Esophagus squamous epithelium (tissue), 5 donors: ENCODE results near the gene PTPN6. TPM values are rescaled to one million over a fixed set of nuclear protein-coding genes. Genes with fewer than 3 reads are reported as not detected.
A peak's percentile ranks its signal among the peaks of the same experiment; 100 is the strongest.

ENCODE experiments used
- DNase-seq: peaks from one replicate; lab custom pipeline; 2025; lab: John Stamatoyannopoulos, UW
- H3K27ac ChIP-seq, 4 donors: fragments of 200-600 bp; sonication (generic); one replicate each; pipeline ENCODE4 v1.5.1; 2016 to 2019; ENCODE audit warnings: mild to moderate bottlenecking in 1 of 4
- H3K27me3 ChIP-seq, 4 donors: fragments of 200-600 bp; sonication (generic); 1 replicate in 3 of 4; 2 replicates in 1 of 4; pipeline versions ENCODE4 v1.5.1 to v1.6.0; 2017 to 2021; ENCODE audit warnings: antibody characterized with exemption in 1 of 4
- H3K36me3 ChIP-seq, 3 donors: fragments of 200-600 bp; sonication (generic); one replicate each; pipeline ENCODE4 v1.5.1; 2016 to 2019
- H3K4me1 ChIP-seq, 3 donors: fragments of 200-600 bp; sonication (generic); one replicate each; pipeline ENCODE4 v1.5.1; 2017 to 2019
- H3K4me3 ChIP-seq, 4 donors: fragments of 200-600 bp; sonication (generic); 1 replicate in 3 of 4; 2 replicates in 1 of 4; pipeline ENCODE4 v1.5.1; 2016 to 2019; ENCODE audit warnings: mild to moderate bottlenecking in 2 of 4, moderate library complexity in 1 of 4
- H3K9me3 ChIP-seq, 3 donors: fragments of 200-600 bp; sonication (generic); one replicate each; pipeline ENCODE4 v1.5.1; 2016 to 2019
- POLR2A ChIP-seq, 4 donors: fragments of 450-650 bp; IDR thresholded peaks; one replicate each; pipeline ENCODE4 v1.6.1; 2017; ENCODE audit warnings: antibody characterized with exemption in 4 of 4, mild to moderate bottlenecking in 4 of 4, moderate library complexity in 3 of 4
- WGBS, 2 donors: methylation state at CpG; one replicate each; pipeline ENCODE4 v1.1.5; 2018; 5-methylcytosine and 5-hydroxymethylcytosine counted together
- intact Hi-C: fragments of 100-400 bp; cut with DNase I; formaldehyde crosslinking; loops from one replicate; pipeline ENCODE4 v1.15.0; 2022
- total RNA-seq, 4 donors: library from RNA; depleted of rRNA; stranded (reverse); fragments of >200 nt; gene quantifications; one replicate each; pipeline ENCODE4 v1.1.0, GENCODE V29; 2016
- TF ChIP-seq, protein P1 (sequence below), 6 experiments: fragments of 450-650 bp in 4 of 6; fragments of 200-600 bp in 2 of 6; sonication (generic) in 2 of 6; IDR thresholded peaks; one replicate each; pipeline ENCODE4 v1.5.1; 2016 to 2019; ENCODE audit warnings: antibody characterized with exemption in 6 of 6, mild to moderate bottlenecking in 4 of 6, moderate library complexity in 4 of 6
- donor health status: DM: yes; HTN: yes; CAD: no.

Gene PTPN6
- total RNA-seq, 4 donors from 2014 or later: 11.0 to 29.7 (median 21.5) TPM

- H3K4me1 ChIP-seq: peaks cover 7 to 38% (median 17%) of the 10 kb centered on the region in 3 donors
- peaks cover 32 to 87% (median 57%) of the 10 kb centered on the region in 3 donors for H3K36me3 ChIP-seq
- TF ChIP-seq POLR2A (IDR thresholded peaks at IDR 0.05): no peak
- TF ChIP-seq, protein P1, sequence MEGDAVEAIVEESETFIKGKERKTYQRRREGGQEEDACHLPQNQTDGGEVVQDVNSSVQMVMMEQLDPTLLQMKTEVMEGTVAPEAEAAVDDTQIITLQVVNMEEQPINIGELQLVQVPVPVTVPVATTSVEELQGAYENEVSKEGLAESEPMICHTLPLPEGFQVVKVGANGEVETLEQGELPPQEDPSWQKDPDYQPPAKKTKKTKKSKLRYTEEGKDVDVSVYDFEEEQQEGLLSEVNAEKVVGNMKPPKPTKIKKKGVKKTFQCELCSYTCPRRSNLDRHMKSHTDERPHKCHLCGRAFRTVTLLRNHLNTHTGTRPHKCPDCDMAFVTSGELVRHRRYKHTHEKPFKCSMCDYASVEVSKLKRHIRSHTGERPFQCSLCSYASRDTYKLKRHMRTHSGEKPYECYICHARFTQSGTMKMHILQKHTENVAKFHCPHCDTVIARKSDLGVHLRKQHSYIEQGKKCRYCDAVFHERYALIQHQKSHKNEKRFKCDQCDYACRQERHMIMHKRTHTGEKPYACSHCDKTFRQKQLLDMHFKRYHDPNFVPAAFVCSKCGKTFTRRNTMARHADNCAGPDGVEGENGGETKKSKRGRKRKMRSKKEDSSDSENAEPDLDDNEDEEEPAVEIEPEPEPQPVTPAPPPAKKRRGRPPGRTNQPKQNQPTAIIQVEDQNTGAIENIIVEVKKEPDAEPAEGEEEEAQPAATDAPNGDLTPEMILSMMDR (IDR thresholded peaks at IDR 0.05): no peak
- peak overlapping the region; percentile 72 to 84 (median 78) for H3K27ac ChIP-seq
- no peaks in the 10 kb centered on the region for H3K27me3 ChIP-seq
- intact Hi-C loops: no loop called here
- 74 to 77% methylated on average over 5 to 9 of the region's 10 CpGs for WGBS, 2 donors
- H3K4me3 ChIP-seq: no peak overlapping the region
- no peaks in the 10 kb centered on the region for H3K9me3 ChIP-seq
- DNase-seq: no peak
Observed at GRCh38 chr12:6977653-6978052, 26.5 kb downstream of the PTPN6 start.

GRCh38 chr12:6978188-6978587 is 27.0 kb downstream of the PTPN6 start:
- peaks cover 32 to 93% (median 59%) of the 10 kb centered on the region in 3 donors for H3K36me3 ChIP-seq
- intact Hi-C loops: no loop called here
- H3K27ac ChIP-seq: peak overlapping the region; percentile 72 to 84 (median 78)
- no peaks in the 10 kb centered on the region for H3K9me3 ChIP-seq
- H3K27me3 ChIP-seq: no peaks in the 10 kb centered on the region
- no peak for DNase-seq
- WGBS, 2 donors: 59 to 65% methylated on average over 5 to 6 of the region's 6 CpGs
- no peak overlapping the region for H3K4me3 ChIP-seq
- H3K4me1 ChIP-seq: peaks cover 7 to 33% (median 17%) of the 10 kb centered on the region in 3 donors
- no peak for TF ChIP-seq POLR2A (IDR thresholded peaks at IDR 0.05)
- TF ChIP-seq, protein P1 (IDR thresholded peaks at IDR 0.05): no peak

- TF ChIP-seq, protein P1 (IDR thresholded peaks at IDR 0.05): peak in 1 of 6 experiments; percentile 26
- no peak for TF ChIP-seq POLR2A (IDR thresholded peaks at IDR 0.05)
- H3K4me1 ChIP-seq: peaks cover 7 to 30% (median 17%) of the 10 kb centered on the region in 3 donors
- DNase-seq: no peak
- no peak overlapping the region for H3K4me3 ChIP-seq
- peak overlapping the region; percentile 72 to 84 (median 78) for H3K27ac ChIP-seq
- 35 to 66% methylated on average over 3 of the region's 3 CpGs for WGBS, 2 donors
- intact Hi-C loops: no loop called here
- no peaks in the 10 kb centered on the region for H3K27me3 ChIP-seq
- no peaks in the 10 kb centered on the region for H3K9me3 ChIP-seq
- H3K36me3 ChIP-seq: peaks cover 32 to 93% (median 59%) of the 10 kb centered on the region in 3 donors
Observed at GRCh38 chr12:6978611-6979011, 27.5 kb downstream of the PTPN6 start.

- H3K4me3 ChIP-seq: no peak overlapping the region
- TF ChIP-seq, protein P1 (IDR thresholded peaks at IDR 0.05): no peak
- no peak for TF ChIP-seq POLR2A (IDR thresholded peaks at IDR 0.05)
- peaks cover 32 to 90% (median 59%) of the 10 kb centered on the region in 3 donors for H3K36me3 ChIP-seq
- H3K4me1 ChIP-seq: peaks cover 7 to 30% (median 17%) of the 10 kb centered on the region in 3 donors
- H3K27me3 ChIP-seq: no peaks in the 10 kb centered on the region
- WGBS, 2 donors: 53 to 60% methylated on average over 6 of the region's 6 CpGs
- no peaks in the 10 kb centered on the region for H3K9me3 ChIP-seq
- DNase-seq: no peak
- H3K27ac ChIP-seq: peak overlapping the region; percentile 72 to 84 (median 78)
- intact Hi-C loops: no loop called here
Observed at GRCh38 chr12:6979021-6979420, 27.9 kb downstream of the PTPN6 start.

DNA sequence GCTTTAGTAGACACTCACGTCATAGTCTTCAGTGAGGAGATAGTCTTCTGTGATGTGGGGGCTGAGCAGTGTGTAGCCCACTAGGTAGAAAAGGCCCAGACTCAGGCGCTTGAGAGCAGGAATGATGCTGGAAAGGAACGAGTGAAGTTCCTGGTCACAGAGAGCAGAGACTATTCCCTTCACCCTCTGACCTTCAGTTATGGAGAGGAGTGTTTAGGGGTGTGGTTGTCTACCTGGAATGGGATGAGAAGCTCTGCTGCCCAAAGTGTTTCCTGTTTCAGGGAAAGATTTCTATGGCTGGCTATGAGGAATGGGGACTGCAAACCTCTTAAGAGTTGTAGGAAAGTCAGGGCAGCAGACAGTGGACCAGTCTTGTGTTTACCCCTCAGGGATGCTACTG is 28.3 kb downstream of the PTPN6 start:
- H3K27me3 ChIP-seq: no peaks in the 10 kb centered on the region
- TF ChIP-seq, protein P1 (IDR thresholded peaks at IDR 0.05): no peak
- TF ChIP-seq POLR2A (IDR thresholded peaks at IDR 0.05): no peak
- no peak for DNase-seq
- intact Hi-C loops: no loop called here
- peaks cover 32 to 89% (median 59%) of the 10 kb centered on the region in 3 donors for H3K36me3 ChIP-seq
- no peaks in the 10 kb centered on the region for H3K9me3 ChIP-seq
- no peak overlapping the region for H3K4me3 ChIP-seq
- WGBS, 2 donors: 67 to 70% methylated on average over 1 to 3 of the region's 3 CpGs
- H3K4me1 ChIP-seq: peaks cover 7 to 30% (median 17%) of the 10 kb centered on the region in 3 donors
- peak overlapping the region; percentile 72 to 84 (median 78) for H3K27ac ChIP-seq
